HCT116 (cell line): Measurements from ENCODE around the gene LIPM.

Source experiments
- EZH2 ChIP-seq: fragments of 200-600 bp; sonication (generic); IDR thresholded peaks from 2 replicates; pipeline ENCODE4 v1.6.1; 2017; ENCODE audit warnings: antibody characterized with exemption, mixed run types
- EZH2phosphoT487 ChIP-seq: fragments of 200-600 bp; IDR thresholded peaks from 2 replicates; pipeline ENCODE4 v1.6.1; 2018; ENCODE audit warnings: antibody characterized with exemption, borderline replicate concordance
- FOSL1 ChIP-seq: IDR thresholded peaks from 2 replicates; pipeline ENCODE4 v1.6.1; 2012; ENCODE audit warnings: low read depth
- JUND ChIP-seq: IDR thresholded peaks from 2 replicates; pipeline ENCODE4 v1.6.1; 2012
- POLR2A ChIP-seq: IDR thresholded peaks from 2 replicates; pipeline ENCODE4 v1.7.0; 2011; ENCODE audit warnings: borderline replicate concordance; ENCODE audit not compliant: insufficient read depth, insufficient read length; ENCODE audit errors: extremely low read depth
- TCF7L2 ChIP-seq: IDR thresholded peaks from 2 replicates; pipeline ENCODE4 v1.7.0; 2011; ENCODE audit warnings: borderline replicate concordance, inconsistent platforms; ENCODE audit not compliant: insufficient read depth, insufficient read length; ENCODE audit errors: extremely low read depth
- TF ChIP-seq, protein P1 (sequence below), 3 experiments: fragments of 200-600 bp in 1 of 3; sonication (generic) in 1 of 3; IDR thresholded peaks in 2 of 3; conservative IDR thresholded peaks in 1 of 3; 2 replicates each; pipeline ENCODE4 v1.5.1; 2012 to 2017; ENCODE audit warnings: low read depth in 2 of 3, low read length in 2 of 3, antibody characterized with exemption in 1 of 3, borderline replicate concordance in 1 of 3, control low read depth in 1 of 3, mild to moderate bottlenecking in 1 of 3, mixed read lengths in 1 of 3, mixed run types in 1 of 3, moderate library complexity in 1 of 3; ENCODE audit not compliant: insufficient read depth in 1 of 3
- TF ChIP-seq, protein P2 (sequence below): IDR thresholded peaks from 2 replicates; pipeline ENCODE4 v1.6.1; 2012; ENCODE audit warnings: low read depth

DNA sequence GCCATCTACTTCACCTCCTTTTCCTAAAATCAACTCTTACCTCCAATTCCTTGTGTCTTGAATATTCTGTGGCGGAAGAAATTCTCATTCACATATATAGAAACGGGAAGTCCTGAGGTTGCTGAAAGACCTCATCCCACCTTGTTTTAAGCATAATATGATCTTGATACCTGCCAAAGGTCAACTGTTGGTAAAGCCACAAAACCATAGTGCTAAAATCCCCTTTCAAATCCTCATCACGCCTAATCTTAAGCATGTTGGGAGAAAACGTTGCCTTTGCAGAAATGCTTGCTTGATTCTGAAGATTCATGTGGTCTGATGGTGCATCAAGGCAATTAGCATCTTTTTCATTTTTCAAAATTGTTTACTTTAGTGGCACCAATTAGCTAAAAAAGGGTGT is 40.6 kb downstream of the LIPM start:
- TF ChIP-seq, protein P1, sequence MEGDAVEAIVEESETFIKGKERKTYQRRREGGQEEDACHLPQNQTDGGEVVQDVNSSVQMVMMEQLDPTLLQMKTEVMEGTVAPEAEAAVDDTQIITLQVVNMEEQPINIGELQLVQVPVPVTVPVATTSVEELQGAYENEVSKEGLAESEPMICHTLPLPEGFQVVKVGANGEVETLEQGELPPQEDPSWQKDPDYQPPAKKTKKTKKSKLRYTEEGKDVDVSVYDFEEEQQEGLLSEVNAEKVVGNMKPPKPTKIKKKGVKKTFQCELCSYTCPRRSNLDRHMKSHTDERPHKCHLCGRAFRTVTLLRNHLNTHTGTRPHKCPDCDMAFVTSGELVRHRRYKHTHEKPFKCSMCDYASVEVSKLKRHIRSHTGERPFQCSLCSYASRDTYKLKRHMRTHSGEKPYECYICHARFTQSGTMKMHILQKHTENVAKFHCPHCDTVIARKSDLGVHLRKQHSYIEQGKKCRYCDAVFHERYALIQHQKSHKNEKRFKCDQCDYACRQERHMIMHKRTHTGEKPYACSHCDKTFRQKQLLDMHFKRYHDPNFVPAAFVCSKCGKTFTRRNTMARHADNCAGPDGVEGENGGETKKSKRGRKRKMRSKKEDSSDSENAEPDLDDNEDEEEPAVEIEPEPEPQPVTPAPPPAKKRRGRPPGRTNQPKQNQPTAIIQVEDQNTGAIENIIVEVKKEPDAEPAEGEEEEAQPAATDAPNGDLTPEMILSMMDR (IDR thresholded peaks at IDR 0.05 in 2 of 3, conservative IDR thresholded peaks at IDR 0.05 in 1 of 3; ENCODE audit: borderline replicate concordance in 1 of 3, insufficient read depth in 1 of 3, low read depth in 2 of 3, low read length in 2 of 3), result no peak
- TF ChIP-seq TCF7L2, result no peak
- no peak for TF ChIP-seq FOSL1
- TF ChIP-seq JUND, result no peak
- TF ChIP-seq EZH2, result no peak
- TF ChIP-seq EZH2phosphoT487, result no peak
- no peak for TF ChIP-seq POLR2A
- TF ChIP-seq, protein P2, sequence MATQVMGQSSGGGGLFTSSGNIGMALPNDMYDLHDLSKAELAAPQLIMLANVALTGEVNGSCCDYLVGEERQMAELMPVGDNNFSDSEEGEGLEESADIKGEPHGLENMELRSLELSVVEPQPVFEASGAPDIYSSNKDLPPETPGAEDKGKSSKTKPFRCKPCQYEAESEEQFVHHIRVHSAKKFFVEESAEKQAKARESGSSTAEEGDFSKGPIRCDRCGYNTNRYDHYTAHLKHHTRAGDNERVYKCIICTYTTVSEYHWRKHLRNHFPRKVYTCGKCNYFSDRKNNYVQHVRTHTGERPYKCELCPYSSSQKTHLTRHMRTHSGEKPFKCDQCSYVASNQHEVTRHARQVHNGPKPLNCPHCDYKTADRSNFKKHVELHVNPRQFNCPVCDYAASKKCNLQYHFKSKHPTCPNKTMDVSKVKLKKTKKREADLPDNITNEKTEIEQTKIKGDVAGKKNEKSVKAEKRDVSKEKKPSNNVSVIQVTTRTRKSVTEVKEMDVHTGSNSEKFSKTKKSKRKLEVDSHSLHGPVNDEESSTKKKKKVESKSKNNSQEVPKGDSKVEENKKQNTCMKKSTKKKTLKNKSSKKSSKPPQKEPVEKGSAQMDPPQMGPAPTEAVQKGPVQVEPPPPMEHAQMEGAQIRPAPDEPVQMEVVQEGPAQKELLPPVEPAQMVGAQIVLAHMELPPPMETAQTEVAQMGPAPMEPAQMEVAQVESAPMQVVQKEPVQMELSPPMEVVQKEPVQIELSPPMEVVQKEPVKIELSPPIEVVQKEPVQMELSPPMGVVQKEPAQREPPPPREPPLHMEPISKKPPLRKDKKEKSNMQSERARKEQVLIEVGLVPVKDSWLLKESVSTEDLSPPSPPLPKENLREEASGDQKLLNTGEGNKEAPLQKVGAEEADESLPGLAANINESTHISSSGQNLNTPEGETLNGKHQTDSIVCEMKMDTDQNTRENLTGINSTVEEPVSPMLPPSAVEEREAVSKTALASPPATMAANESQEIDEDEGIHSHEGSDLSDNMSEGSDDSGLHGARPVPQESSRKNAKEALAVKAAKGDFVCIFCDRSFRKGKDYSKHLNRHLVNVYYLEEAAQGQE, result no peak
